Glomerular visceral epithelial cell (primary cell): Measurements from ENCODE around the gene SLC16A8.
A peak's percentile ranks its signal among the peaks of the same experiment; 100 is the strongest.
"Not testable (repeated sequence)": the region's sequence is repeated elsewhere in the genome, so short reads cannot be mapped to it uniquely, and the experiment has no call there.

Source experiments
- DNase-seq: peaks from one replicate; pipeline ENCODE4 v3.0.0-alpha.2; 2016; ENCODE audit errors: extremely low spot score

Gene SLC16A8

DNA sequence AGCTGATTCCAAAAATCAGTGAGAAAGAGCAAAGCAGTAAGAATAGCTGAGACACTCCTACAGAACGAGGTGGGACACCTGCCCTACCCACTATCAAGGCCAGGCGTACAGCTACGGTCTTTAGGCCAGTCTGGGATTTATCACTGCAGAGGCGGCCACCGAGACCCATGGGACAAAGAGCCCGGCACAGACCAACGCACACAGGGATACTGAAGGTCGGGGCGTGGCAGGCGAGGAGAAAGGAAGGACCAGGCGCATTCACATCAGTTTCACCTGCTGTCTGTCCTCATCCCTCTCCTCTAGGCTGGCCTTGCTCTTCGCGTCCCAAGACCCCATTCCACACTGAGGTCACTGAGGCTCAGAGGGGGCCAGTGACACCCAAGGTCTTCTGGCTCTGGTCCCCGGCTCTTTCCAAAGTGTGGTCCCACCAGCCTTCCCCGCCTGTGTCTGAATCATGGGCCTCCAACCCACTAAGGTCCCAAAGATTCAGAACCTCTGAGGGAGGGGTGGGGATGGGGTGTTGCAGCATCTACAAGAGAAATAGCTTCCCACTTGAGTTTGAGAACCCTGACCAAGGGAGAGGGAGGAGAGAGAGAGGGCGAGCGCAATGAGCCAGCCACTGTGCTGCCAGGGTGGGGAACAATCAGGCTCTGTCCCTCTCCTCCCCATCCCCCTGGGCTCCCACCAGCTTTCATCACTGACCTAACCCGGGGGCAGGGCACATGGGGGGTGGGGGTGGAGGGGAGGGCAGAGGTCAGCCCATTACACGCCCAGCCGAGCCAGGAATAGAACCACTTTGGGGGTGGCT is 34.0 kb downstream of the SLC16A8 start:
- DNase-seq: no peak

GRCh38 chr22:38046070-38046748 is 37.8 kb downstream of the SLC16A8 start:
- DNase-seq: no peak

DNA sequence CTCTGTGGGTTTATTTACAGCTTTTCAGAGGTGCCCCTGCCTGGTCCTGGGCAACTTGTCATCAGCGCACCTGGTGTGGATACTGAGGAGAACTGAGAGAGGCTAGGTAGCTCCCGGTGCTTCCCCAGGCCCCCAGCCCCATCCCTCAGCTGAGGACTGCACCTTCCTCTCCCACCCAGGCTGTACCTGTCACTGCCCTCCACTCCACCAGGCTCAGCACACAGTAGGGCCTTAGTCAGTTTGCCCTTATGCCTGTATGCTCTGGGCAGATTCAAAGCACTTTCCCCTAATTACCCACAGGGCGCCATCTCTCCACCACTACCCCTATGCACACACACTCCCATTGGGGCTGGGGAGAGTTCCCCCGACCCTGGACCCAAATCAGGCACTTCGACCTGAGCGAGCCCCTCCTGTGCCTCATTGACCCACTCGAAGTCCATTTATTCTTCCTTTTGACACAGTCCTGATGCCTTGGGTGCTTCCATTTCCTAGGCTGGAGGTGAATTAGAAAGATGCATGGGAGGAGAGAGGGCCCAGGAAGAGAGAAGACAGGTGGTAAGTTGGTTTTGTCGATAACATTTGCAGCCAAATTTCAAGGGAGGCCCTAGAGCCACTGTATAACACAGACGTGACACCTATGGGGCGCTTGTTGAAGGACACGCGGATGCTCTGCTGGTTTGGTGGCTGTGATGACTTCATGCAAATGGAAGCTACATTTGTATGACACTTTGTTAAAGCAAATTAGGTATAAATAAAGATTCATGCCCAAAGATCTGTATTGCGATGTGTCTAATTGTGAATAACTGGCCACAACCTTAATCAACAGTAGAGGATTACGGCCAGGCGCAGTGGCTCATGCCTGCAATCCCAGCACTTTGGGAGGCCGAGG is 40.6 kb downstream of the SLC16A8 start:
- no peak for DNase-seq

DNA sequence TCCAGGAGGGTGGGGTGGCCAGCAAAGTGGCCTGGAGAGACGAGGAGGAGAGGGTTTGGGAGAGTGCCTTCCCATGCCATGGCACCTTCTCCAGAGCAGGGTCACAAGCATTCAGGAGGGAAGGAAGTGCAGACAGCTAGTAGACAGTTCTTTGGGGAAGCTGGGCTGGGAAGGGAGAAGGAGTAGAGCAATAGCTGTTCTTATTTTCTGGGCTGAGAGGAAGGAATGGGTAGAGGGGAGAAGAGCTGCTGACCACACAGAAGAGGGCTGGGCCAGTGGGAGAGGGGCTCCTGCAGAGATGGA is 41.5 kb downstream of the SLC16A8 start:
- DNase-seq: no peak

DNA sequence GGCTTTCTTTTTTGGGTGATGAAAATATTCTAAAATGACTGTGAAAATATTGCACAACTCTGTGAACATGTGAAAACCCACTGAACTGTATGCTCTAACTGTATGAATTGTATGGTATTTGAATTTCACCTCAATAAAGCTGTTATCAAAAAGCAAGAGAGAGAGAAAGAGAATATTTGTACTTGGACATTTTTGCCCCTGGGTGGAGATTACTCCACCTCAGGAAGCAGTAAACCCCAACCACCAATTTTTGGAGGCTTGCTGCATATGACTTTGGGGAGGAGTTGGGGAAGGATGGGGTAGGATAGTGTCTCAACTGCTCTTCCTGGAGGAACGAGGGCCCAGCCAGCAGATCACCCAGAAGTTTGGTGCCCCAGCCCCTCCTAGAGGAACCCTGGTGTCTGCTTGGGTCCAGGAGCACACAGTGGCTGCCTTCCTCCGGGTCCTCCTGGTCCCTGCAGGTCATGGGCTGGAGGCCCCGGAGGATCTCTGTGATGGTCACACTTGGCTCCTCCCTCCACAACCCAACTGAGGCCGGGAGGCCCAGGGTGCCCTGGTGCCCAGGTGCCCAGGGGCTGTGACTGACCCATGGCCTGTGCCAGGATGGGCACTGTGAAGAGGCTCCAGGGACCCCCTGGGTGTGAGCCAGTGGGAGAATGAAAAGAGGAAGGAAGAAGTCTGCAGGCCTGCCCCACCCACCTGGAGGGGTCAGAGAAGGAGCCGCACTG is 42.1 kb downstream of the SLC16A8 start:
- no peak for DNase-seq

DNA sequence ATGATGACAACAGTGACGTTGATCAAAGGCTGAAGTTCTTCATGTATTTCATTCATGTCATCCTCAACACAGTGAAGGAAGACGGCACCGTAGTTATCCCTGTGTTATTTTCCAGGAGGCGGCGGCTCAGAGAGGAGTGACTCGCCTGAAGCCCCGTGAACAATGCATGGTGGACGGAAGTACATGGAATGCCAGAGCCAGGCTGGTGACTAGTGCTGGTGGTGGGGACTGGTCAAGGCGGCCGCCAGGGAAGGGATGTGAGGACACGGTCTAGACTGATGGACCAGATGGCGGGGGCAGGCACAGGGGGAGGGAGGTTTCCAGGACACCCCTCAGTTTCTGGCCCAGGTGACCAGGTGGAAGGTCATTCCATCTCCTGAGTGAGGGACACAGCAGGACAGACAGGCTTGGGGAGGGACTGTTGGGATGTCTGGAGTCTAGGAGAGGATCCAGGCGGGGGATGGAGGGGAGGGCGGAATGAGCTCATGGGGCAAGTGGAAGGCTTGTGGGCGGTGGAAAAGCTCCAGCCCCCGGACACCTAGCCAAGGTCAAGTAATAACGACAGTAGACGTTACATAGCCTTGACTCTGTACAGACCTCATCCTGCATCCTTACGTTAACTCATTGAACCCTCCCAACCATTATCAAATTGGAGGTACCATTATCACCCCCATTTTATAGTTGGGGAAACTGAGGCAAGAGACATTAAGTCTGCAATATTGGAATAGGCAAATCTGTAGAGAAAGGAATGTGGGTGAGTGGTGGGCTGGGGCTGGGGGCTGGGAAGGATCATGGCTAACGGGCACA is 42.8 kb downstream of the SLC16A8 start:
- DNase-seq: no peak

GRCh38 chr22:38038890-38039812 is 44.8 kb downstream of the SLC16A8 start:
- DNase-seq: no peak

DNA sequence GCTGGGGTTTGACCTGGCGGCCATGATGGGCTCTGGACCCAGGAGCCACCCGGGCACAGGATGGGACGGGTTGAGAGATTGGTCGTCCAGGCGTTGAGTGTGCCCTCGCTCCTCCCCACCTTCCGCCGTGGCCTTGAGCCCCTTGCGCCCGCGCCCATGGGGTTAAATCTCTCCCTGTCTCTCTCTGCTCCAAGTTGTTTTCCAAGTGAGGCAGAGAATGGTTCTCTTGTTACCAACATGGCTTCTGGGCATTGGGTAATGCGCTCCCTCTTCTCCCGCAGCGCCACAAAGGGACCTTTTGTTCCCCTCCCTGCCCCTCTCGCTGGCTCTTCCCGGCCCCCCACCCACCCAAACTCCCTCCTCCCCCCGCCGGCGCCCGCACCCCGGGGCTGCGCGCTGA is 45.6 kb downstream of the SLC16A8 start:
- no peak for DNase-seq

- not testable (repeated sequence) for DNase-seq
Measured at GRCh38 chr22:38037367-38038150, 46.4 kb downstream of the SLC16A8 start.

DNA sequence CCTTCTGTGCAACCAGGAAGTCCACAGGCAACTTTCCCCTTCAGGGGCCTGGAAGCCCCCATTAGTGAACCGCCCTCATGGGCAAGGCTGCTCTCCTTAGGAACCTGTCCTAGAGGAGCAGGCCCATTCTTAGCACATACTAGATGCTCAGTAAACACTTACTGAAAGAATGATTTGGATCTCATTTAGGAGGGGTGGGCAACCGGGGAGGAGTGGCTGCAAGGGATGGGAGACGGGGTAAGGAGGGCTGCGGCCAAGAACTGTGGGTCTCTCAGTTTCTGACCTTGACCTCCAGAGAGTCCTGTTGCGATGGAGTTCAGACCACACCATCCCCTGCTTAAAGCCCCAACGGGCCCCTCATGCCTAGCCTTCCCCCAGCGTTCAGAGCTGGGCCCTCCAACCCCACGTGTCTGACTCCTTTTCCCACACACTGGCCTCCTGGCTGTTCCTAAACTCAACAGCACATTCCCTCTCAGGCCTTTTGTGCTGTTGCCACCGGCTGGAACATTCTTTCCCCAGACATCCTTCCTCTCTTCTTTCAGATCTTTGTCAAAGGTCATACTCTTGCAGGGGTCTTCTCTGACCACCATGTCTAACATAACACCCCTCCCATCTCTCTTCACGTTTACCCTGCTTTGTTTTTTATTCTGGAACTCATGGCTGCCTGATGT is 47.5 kb downstream of the SLC16A8 start:
- DNase-seq: no peak

GRCh38 chr22:38035530-38035885 is 48.5 kb downstream of the SLC16A8 start:
- no peak for DNase-seq

GRCh38 chr22:38034884-38035529 is 49.0 kb downstream of the SLC16A8 start:
- DNase-seq: no peak

DNA sequence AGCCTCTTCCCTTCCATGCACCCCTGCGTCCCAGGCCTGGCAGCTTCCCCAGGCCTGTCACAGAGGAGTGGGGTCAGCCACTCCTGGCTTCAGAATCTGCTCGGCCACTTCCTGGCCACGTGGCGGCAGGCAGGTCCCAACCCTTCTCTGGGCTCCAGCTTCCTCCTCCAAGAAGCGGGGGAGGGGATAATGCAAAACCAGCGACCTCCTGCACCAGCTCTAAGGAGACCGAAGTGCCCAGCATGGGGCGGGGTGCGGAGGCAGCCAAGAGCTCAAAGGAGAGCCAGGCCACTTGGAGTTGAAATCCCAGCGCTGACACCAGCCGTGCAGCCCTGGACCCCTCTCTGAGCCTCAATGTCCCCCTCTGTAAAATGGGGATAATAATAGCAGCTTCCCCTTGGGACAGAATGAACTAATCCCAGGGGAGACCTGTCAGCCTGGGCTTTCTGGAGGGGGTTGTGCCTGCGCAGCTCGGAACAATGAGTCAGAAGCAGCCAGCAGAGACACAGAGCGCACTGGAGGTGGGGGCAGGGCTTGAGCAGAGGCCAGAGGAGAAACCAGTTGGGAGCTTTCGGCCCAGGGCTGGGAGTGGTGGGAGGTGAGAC is 49.6 kb downstream of the SLC16A8 start:
- peak; percentile 82 for DNase-seq

DNA sequence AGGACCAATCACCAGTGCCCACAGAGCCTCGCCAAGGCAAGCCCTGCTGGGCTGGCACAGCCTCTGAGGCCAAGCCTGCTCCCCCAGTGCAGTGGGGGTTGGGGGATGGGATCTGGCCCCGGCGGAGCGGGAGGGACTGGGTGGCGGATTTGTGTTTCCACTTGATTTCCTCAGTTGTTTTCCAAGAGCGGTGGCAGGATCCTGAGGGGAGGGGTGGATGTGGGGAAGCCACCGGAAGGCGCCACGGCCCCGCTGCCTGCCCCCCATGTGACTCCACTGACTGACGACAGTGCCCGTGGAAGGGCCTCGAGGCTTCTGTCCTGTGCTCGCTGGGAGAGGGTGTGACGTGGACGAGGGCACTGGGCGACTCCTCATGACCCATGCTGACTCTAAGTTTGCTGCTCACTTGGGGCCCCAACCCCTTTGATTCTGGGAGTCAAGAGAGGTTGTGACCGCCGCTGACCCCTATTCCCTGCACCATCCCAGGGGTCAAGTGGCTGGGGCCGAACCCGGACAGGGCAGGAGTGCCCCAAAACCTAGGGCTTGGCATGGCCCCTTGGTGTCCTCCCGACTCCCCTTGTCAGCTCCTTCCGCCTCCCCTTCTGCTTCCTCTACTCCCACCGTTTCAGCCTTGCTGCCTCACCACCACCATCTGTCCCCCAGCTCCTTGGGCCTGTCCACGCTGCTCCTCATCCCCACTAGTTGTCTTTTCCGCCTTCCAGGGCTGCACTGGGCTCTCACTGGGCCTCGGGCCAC is 50.3 kb downstream of the SLC16A8 start:
- DNase-seq: no peak

DNA sequence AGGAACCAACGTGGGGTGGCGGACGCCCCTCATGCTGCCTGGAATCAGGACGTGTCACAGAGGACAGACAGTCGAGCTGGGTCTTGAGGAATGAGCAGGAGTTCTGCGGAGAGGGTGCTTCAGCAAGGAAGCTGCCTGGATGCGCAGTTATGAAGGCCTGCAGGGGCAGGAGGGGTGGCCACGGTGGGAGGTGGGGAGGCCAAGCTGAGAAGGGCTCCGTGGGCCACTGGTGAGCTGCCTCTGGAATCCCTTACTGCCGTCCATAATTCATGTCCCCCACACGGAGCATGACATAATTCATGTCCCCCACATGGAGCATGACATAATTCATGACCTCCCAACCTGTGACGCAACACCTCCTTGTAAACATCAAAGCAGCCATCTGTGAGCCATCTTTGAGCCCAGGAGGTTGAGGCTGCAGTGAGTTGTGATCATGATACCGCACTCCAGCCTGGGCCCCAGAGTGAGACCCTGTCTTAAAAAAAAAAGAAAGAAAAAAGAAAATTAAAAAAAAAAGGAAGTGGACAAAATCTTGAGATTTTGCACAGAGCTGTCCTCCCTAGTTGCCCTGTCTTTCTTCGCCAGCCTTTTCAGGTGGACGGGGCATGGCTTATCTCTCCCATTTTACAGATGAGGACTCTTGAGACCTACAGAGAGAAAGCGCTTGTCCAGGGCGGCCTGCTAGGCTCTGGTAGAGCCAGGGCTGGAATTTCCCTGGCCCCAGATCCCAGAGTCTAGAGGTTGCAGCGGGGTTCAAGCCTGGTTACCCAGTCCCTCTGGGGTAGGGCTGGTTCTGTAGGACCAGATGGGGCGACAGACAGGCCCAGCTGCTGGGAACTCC is 51.1 kb downstream of the SLC16A8 start:
- DNase-seq: peak; percentile 69

DNA sequence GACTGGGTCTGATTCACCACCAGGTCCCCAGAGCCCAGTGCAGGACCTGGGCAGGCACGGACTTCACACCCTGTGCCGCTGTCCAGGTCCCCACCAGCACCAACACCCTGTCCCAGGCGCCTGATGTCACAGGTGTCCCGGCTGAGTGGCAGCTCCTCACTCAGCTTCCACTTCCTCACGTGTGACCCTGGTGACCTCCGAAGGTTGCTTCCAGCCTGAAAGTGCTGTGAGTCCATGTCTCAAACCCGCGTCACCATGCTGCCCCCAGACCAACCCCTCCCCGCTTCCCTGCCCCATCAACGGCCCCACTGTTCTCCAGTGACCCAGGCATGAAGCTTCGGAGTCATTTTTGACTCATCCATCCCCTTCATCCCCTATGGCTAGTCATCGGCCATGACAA is 52.5 kb downstream of the SLC16A8 start:
- DNase-seq: no peak
